ENCODE data around the gene THRA.

The THRA gene

GRCh38 chr17:40062329-40063186, at the start of gene THRA:
TSS of gene THRA (plus strand) at chr17:40062965. CDS start at chr17:40074489, 11,524 bp downstream.
- no peak for DNase-seq (ENCODE audit: low read depth)

- no peak for DNase-seq (ENCODE audit: low read depth)
These were observed 48.3 kb upstream of the THRA start for GRCh38 chr17:40014375-40014980.

GRCh38 chr17:40015005-40015997, 47.5 kb upstream of the THRA start, which contains the start of gene CSF3:
TSS of gene CSF3 (plus strand) at chr17:40015440. CDS start at chr17:40015475, 35 bp downstream.
- no peak for DNase-seq (ENCODE audit: low read depth)

- no peak for DNase-seq (ENCODE audit: low read depth)
These were observed 46.5 kb upstream of the THRA start for GRCh38 chr17:40015998-40016985.

- no peak for DNase-seq (ENCODE audit: low read depth)
These were observed 45.2 kb upstream of the THRA start for GRCh38 chr17:40017422-40018080.

GRCh38 chr17:40018211-40019121, 44.3 kb upstream of the THRA start:
- DNase-seq (ENCODE audit: low read depth): no peak

- DNase-seq (ENCODE audit: low read depth): peak; percentile 47
These were observed 43.4 kb upstream of the THRA start for GRCh38 chr17:40019140-40019991.

GRCh38 chr17:40020146-40020545, 42.6 kb upstream of the THRA start:
- DNase-seq (ENCODE audit: low read depth): no peak

- peak; percentile 47 for DNase-seq (ENCODE audit: low read depth)
These were observed 41.3 kb upstream of the THRA start for GRCh38 chr17:40021451-40021971.

GRCh38 chr17:40022497-40022896, 40.3 kb upstream of the THRA start:
- DNase-seq (ENCODE audit: low read depth): no peak

- no peak for DNase-seq (ENCODE audit: low read depth)
These were observed 39.7 kb upstream of the THRA start for GRCh38 chr17:40022961-40023541.

- DNase-seq (ENCODE audit: low read depth): no peak
These were observed 39.0 kb upstream of the THRA start for GRCh38 chr17:40023590-40024292.

GRCh38 chr17:40024901-40025300, 37.9 kb upstream of the THRA start:
- no peak for DNase-seq (ENCODE audit: low read depth)

- no peak for DNase-seq (ENCODE audit: low read depth)
These were observed 37.2 kb upstream of the THRA start for GRCh38 chr17:40025559-40025958.

GRCh38 chr17:40025991-40026815, 36.6 kb upstream of the THRA start:
- DNase-seq (ENCODE audit: low read depth): no peak

Measured in stromal cell of bone marrow (primary cell).